Measurements from ENCODE around the gene KCNMA1.

Gene KCNMA1

GRCh38 chr10:77619964-77620703 is 17.5 kb downstream of the KCNMA1 start:
- H3K4me1 ChIP-seq (ENCODE audit: control insufficient read depth, insufficient read depth, low read length) = no peaks in the 10 kb centered on the region
- no peaks in the 10 kb centered on the region for H3K27me3 ChIP-seq (ENCODE audit: control insufficient read depth, insufficient read depth, low read length, poor library complexity, severe bottlenecking)
- no peak overlapping the region for H3K27ac ChIP-seq (ENCODE audit: insufficient read depth, low read depth, low read length, poor library complexity, severe bottlenecking)
- H3K4me3 ChIP-seq (ENCODE audit: insufficient read depth, low read depth, low read length) = no peak overlapping the region
- no peaks in the 10 kb centered on the region for H3K9me3 ChIP-seq (ENCODE audit: control insufficient read depth, low read length)
- WGBS, 2 experiments = 93 to 95% methylated on average over 13 of the region's 13 CpGs
- no peaks in the 10 kb centered on the region for H3K36me3 ChIP-seq (ENCODE audit: control insufficient read depth, insufficient read depth, low read length)

GRCh38 chr10:77618117-77618516 is 19.5 kb downstream of the KCNMA1 start:
- 94% methylated on average over 4 of the region's 4 CpGs for WGBS, 2 experiments
- Histone ChIP-seq H3K4me3 (ENCODE audit: insufficient read depth, low read depth, low read length) (no peak overlapping the region), H3K27me3 (ENCODE audit: control insufficient read depth, insufficient read depth, low read length, poor library complexity, severe bottlenecking) (no peaks in the 10 kb centered on the region), H3K4me1 (ENCODE audit: control insufficient read depth, insufficient read depth, low read length) (no peaks in the 10 kb centered on the region), H3K9me3 (ENCODE audit: control insufficient read depth, low read length) (no peaks in the 10 kb centered on the region), H3K36me3 (ENCODE audit: control insufficient read depth, insufficient read depth, low read length) (no peaks in the 10 kb centered on the region), H3K27ac (ENCODE audit: insufficient read depth, low read depth, low read length, poor library complexity, severe bottlenecking) (no peak overlapping the region)

GRCh38 chr10:77616766-77617165 is 20.8 kb downstream of the KCNMA1 start:
- no peaks in the 10 kb centered on the region for H3K27me3 ChIP-seq (ENCODE audit: control insufficient read depth, insufficient read depth, low read length, poor library complexity, severe bottlenecking)
- no peaks in the 10 kb centered on the region for H3K36me3 ChIP-seq (ENCODE audit: control insufficient read depth, insufficient read depth, low read length)
- no peak overlapping the region for H3K4me3 ChIP-seq (ENCODE audit: insufficient read depth, low read depth, low read length)
- 96 to 97% methylated on average over 5 of the region's 5 CpGs for WGBS, 2 experiments
- H3K9me3 ChIP-seq (ENCODE audit: control insufficient read depth, low read length) = no peaks in the 10 kb centered on the region
- H3K4me1 ChIP-seq (ENCODE audit: control insufficient read depth, insufficient read depth, low read length) = no peaks in the 10 kb centered on the region
- H3K27ac ChIP-seq (ENCODE audit: insufficient read depth, low read depth, low read length, poor library complexity, severe bottlenecking) = no peak overlapping the region

- no peaks in the 10 kb centered on the region for H3K4me1 ChIP-seq (ENCODE audit: control insufficient read depth, insufficient read depth, low read length)
- H3K9me3 ChIP-seq (ENCODE audit: control insufficient read depth, low read length) = no peaks in the 10 kb centered on the region
- H3K27ac ChIP-seq (ENCODE audit: insufficient read depth, low read depth, low read length, poor library complexity, severe bottlenecking) = no peak overlapping the region
- WGBS, 2 experiments = 82 to 84% methylated on average over 5 of the region's 6 CpGs
- H3K4me3 ChIP-seq (ENCODE audit: insufficient read depth, low read depth, low read length) = no peak overlapping the region
- no peaks in the 10 kb centered on the region for H3K36me3 ChIP-seq (ENCODE audit: control insufficient read depth, insufficient read depth, low read length)
- no peaks in the 10 kb centered on the region for H3K27me3 ChIP-seq (ENCODE audit: control insufficient read depth, insufficient read depth, low read length, poor library complexity, severe bottlenecking)
Observed at GRCh38 chr10:77614778-77615625, 22.6 kb downstream of the KCNMA1 start.

- Histone ChIP-seq H3K9me3 (ENCODE audit: control insufficient read depth, low read length) (no peaks in the 10 kb centered on the region), H3K4me3 (ENCODE audit: insufficient read depth, low read depth, low read length) (no peak overlapping the region), H3K4me1 (ENCODE audit: control insufficient read depth, insufficient read depth, low read length) (no peaks in the 10 kb centered on the region), H3K36me3 (ENCODE audit: control insufficient read depth, insufficient read depth, low read length) (no peaks in the 10 kb centered on the region), H3K27ac (ENCODE audit: insufficient read depth, low read depth, low read length, poor library complexity, severe bottlenecking) (no peak overlapping the region), H3K27me3 (ENCODE audit: control insufficient read depth, insufficient read depth, low read length, poor library complexity, severe bottlenecking) (no peaks in the 10 kb centered on the region)
- 92 to 93% methylated on average over 9 of the region's 9 CpGs for WGBS, 2 experiments
Observed at GRCh38 chr10:77613476-77614130, 24.0 kb downstream of the KCNMA1 start.

- Histone ChIP-seq H3K4me1 (ENCODE audit: control insufficient read depth, insufficient read depth, low read length) (no peaks in the 10 kb centered on the region), H3K4me3 (ENCODE audit: insufficient read depth, low read depth, low read length) (no peak overlapping the region), H3K27me3 (ENCODE audit: control insufficient read depth, insufficient read depth, low read length, poor library complexity, severe bottlenecking) (no peaks in the 10 kb centered on the region), H3K27ac (ENCODE audit: insufficient read depth, low read depth, low read length, poor library complexity, severe bottlenecking) (no peak overlapping the region), H3K9me3 (ENCODE audit: control insufficient read depth, low read length) (no peaks in the 10 kb centered on the region), H3K36me3 (ENCODE audit: control insufficient read depth, insufficient read depth, low read length) (no peaks in the 10 kb centered on the region)
- WGBS, 2 experiments = 93 to 94% methylated on average over 2 of the region's 2 CpGs
Observed at GRCh38 chr10:77611670-77612069, 25.9 kb downstream of the KCNMA1 start.

DNA sequence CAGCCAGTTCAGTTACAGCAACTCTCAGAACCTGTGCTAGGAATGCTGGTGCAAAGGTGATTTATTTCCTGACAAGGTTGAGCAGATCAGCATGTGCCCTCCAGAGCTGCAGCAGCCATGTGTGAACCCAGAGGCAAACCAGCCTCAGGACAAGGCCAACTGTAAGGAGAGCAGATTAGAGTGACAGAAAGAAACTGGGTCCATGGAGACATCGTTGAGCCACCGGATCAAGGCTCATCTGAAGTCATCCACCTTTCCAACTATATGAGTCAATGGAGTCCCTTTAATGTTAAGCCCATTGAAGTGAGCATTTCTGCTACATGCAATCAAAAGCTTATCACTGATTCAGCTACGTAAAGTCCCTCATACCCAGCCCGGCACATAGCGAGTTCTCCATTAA is 26.4 kb downstream of the KCNMA1 start:
- Histone ChIP-seq H3K9me3 (ENCODE audit: control insufficient read depth, low read length) (no peaks in the 10 kb centered on the region), H3K4me1 (ENCODE audit: control insufficient read depth, insufficient read depth, low read length) (no peaks in the 10 kb centered on the region), H3K4me3 (ENCODE audit: insufficient read depth, low read depth, low read length) (no peak overlapping the region), H3K36me3 (ENCODE audit: control insufficient read depth, insufficient read depth, low read length) (no peaks in the 10 kb centered on the region), H3K27ac (ENCODE audit: insufficient read depth, low read depth, low read length, poor library complexity, severe bottlenecking) (no peak overlapping the region), H3K27me3 (ENCODE audit: control insufficient read depth, insufficient read depth, low read length, poor library complexity, severe bottlenecking) (no peaks in the 10 kb centered on the region)
- 93 to 97% methylated on average over 5 of the region's 5 CpGs for WGBS, 2 experiments

GRCh38 chr10:77609781-77610272 is 27.8 kb downstream of the KCNMA1 start:
- no peaks in the 10 kb centered on the region for H3K4me1 ChIP-seq (ENCODE audit: control insufficient read depth, insufficient read depth, low read length)
- no peak overlapping the region for H3K27ac ChIP-seq (ENCODE audit: insufficient read depth, low read depth, low read length, poor library complexity, severe bottlenecking)
- no peaks in the 10 kb centered on the region for H3K9me3 ChIP-seq (ENCODE audit: control insufficient read depth, low read length)
- H3K4me3 ChIP-seq (ENCODE audit: insufficient read depth, low read depth, low read length) = no peak overlapping the region
- WGBS, 2 experiments = 85 to 88% methylated on average over 5 of the region's 5 CpGs
- no peaks in the 10 kb centered on the region for H3K27me3 ChIP-seq (ENCODE audit: control insufficient read depth, insufficient read depth, low read length, poor library complexity, severe bottlenecking)
- no peaks in the 10 kb centered on the region for H3K36me3 ChIP-seq (ENCODE audit: control insufficient read depth, insufficient read depth, low read length)

- H3K27ac ChIP-seq (ENCODE audit: insufficient read depth, low read depth, low read length, poor library complexity, severe bottlenecking) = no peak overlapping the region
- H3K4me1 ChIP-seq (ENCODE audit: control insufficient read depth, insufficient read depth, low read length) = no peaks in the 10 kb centered on the region
- 88% methylated on average over 9 of the region's 9 CpGs for WGBS, 2 experiments
- H3K9me3 ChIP-seq (ENCODE audit: control insufficient read depth, low read length) = no peaks in the 10 kb centered on the region
- no peak overlapping the region for H3K4me3 ChIP-seq (ENCODE audit: insufficient read depth, low read depth, low read length)
- H3K27me3 ChIP-seq (ENCODE audit: control insufficient read depth, insufficient read depth, low read length, poor library complexity, severe bottlenecking) = no peaks in the 10 kb centered on the region
- no peaks in the 10 kb centered on the region for H3K36me3 ChIP-seq (ENCODE audit: control insufficient read depth, insufficient read depth, low read length)
Observed at GRCh38 chr10:77608281-77608680, 29.3 kb downstream of the KCNMA1 start.

DNA sequence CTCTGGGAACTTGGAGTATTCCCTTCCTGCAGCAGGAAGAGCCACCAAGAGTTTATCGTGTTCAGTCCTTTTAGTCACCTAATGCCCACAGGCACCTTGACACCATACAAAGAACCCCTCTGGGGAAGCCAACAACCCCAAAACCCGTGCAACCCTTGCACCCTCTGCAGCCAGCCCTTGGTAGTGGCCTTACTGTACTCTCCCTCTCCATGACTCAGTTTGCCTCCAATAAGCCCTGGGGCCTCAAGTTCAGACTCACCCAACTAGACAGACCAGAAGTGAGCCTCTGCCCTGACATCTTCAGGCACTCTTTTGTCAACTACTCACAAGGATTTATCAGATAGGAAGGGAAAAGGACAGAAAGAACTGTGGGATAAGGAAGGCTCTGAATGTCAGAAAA is 30.9 kb downstream of the KCNMA1 start:
- no peak overlapping the region for H3K27ac ChIP-seq (ENCODE audit: insufficient read depth, low read depth, low read length, poor library complexity, severe bottlenecking)
- no peaks in the 10 kb centered on the region for H3K36me3 ChIP-seq (ENCODE audit: control insufficient read depth, insufficient read depth, low read length)
- no peaks in the 10 kb centered on the region for H3K9me3 ChIP-seq (ENCODE audit: control insufficient read depth, low read length)
- no peak overlapping the region for H3K4me3 ChIP-seq (ENCODE audit: insufficient read depth, low read depth, low read length)
- WGBS, 2 experiments = 83 to 89% methylated on average over 2 of the region's 2 CpGs
- H3K27me3 ChIP-seq (ENCODE audit: control insufficient read depth, insufficient read depth, low read length, poor library complexity, severe bottlenecking) = no peaks in the 10 kb centered on the region
- H3K4me1 ChIP-seq (ENCODE audit: control insufficient read depth, insufficient read depth, low read length) = peaks cover 8% of the 10 kb centered on the region

Measured in ectodermal cell (in vitro differentiated cells).